Measurements from ENCODE around the gene SLC16A3. TPM values are rescaled to one million over a fixed set of nuclear protein-coding genes. Genes with fewer than 3 reads are reported as not detected.

SLC16A3 gene
- total and polyA plus RNA-seq, 10 of the 15 experiments (the other 5 are each of a cell fraction or from before 2014, with no cell fraction given), result 0.10 to 46.5 (median 8.0) TPM

GRCh38 chr17:82193520-82194220 is 35.2 kb upstream of the SLC16A3 start:
- no peak overlapping the region for H3K9ac ChIP-seq (ENCODE audit: control insufficient read depth, insufficient read depth, low read length)
- ChIA-PET SMC1A (ENCODE audit: uncharacterized antibody, unreplicated experiment) (no interaction called here), POLR2A (no interaction called here)

More at GRCh38 chr17:82193520-82194220, 35.2 kb upstream of the SLC16A3 start:
- Histone ChIP-seq H3K4me3 (no peak overlapping the region), H3K27ac (ENCODE audit: control insufficient read depth, insufficient read depth) (no peak overlapping the region), H3K4me2 (ENCODE audit: control insufficient read depth, insufficient read depth) (no peak overlapping the region), H3K4me1 (ENCODE audit: control insufficient read depth, insufficient read depth, low read length) (peaks cover 9% of the 10 kb centered on the region), H3K9me3 (replicated peaks; ENCODE audit: control insufficient read depth, insufficient read depth, low read length) (no peaks in the 10 kb centered on the region), H3K27me3 (replicated peaks in 1 of 2; ENCODE audit: control insufficient read depth in 2 of 2, insufficient read depth in 2 of 2, low read length in 1 of 2) (no peaks in the 10 kb centered on the region), H3K79me2 (ENCODE audit: control insufficient read depth, insufficient read depth, low read length) (no peaks in the 10 kb centered on the region), H4K20me1 (ENCODE audit: control insufficient read depth, insufficient read depth) (no peaks in the 10 kb centered on the region), H3K36me3 (ENCODE audit: control insufficient read depth in 2 of 2, insufficient read depth in 2 of 2, low read length in 1 of 2) (no peaks in the 10 kb centered on the region; a peak in 1 of 4 replicates), H2AFZ (ENCODE audit: control insufficient read depth, low read depth, low read length) (no peak overlapping the region)
- ChIA-PET CTCF (no interaction called here), RAD21 (ENCODE audit: unreplicated experiment) (interaction anchor here (0.8 kb wide), 1 partner anchor 63 kb away, joined by 3 read pairs; no protein-coding TSS in a partner anchor)
- in situ Hi-C loops (cut with MboI), result no loop called here
- ATAC-seq (no peak), DNase-seq (ENCODE audit: low read depth, low spot score) (no peak), FAIRE-seq (peak; percentile 100)
- BruUV-seq (replicated peaks), result no TSS peak
- intact Hi-C loops (cut with micrococcal nuclease; ENCODE audit: unreplicated experiment), result no loop called here
- TF ChIP-seq ZBTB11 (CRISPR knock-in tag; IDR thresholded peaks at IDR 0.05) (no peak), SPI1 (IDR thresholded peaks at IDR 0.05; ENCODE audit: borderline replicate concordance, insufficient read depth, low read depth, low read length) (peak; percentile 7; the same call in 1 of the 2 replicates), FOXM1 (IDR thresholded peaks at IDR 0.05; ENCODE audit: low read depth, low read length) (no peak), TBL1XR1 (IDR thresholded peaks at IDR 0.05; ENCODE audit: low read depth, low read length) (no peak), HSF1 (IDR thresholded peaks at IDR 0.05; ENCODE audit: low read depth, low read length) (no peak), PML (IDR thresholded peaks at IDR 0.05; ENCODE audit: low read length) (no peak)
- 92% methylated on average over 16 of the region's 16 CpGs for WGBS (ENCODE audit: insufficient coverage, insufficient replicate concordance, low lambda C conversion rate, missing lambda C conversion rate)
